ENCODE data around the gene GUCY1A1.
"Not testable (repeated sequence)": the region's sequence is repeated elsewhere in the genome, so short reads cannot be mapped to it uniquely, and the experiment has no call there.

Gene GUCY1A1, protein sequence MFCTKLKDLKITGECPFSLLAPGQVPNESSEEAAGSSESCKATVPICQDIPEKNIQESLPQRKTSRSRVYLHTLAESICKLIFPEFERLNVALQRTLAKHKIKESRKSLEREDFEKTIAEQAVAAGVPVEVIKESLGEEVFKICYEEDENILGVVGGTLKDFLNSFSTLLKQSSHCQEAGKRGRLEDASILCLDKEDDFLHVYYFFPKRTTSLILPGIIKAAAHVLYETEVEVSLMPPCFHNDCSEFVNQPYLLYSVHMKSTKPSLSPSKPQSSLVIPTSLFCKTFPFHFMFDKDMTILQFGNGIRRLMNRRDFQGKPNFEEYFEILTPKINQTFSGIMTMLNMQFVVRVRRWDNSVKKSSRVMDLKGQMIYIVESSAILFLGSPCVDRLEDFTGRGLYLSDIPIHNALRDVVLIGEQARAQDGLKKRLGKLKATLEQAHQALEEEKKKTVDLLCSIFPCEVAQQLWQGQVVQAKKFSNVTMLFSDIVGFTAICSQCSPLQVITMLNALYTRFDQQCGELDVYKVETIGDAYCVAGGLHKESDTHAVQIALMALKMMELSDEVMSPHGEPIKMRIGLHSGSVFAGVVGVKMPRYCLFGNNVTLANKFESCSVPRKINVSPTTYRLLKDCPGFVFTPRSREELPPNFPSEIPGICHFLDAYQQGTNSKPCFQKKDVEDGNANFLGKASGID

DNA sequence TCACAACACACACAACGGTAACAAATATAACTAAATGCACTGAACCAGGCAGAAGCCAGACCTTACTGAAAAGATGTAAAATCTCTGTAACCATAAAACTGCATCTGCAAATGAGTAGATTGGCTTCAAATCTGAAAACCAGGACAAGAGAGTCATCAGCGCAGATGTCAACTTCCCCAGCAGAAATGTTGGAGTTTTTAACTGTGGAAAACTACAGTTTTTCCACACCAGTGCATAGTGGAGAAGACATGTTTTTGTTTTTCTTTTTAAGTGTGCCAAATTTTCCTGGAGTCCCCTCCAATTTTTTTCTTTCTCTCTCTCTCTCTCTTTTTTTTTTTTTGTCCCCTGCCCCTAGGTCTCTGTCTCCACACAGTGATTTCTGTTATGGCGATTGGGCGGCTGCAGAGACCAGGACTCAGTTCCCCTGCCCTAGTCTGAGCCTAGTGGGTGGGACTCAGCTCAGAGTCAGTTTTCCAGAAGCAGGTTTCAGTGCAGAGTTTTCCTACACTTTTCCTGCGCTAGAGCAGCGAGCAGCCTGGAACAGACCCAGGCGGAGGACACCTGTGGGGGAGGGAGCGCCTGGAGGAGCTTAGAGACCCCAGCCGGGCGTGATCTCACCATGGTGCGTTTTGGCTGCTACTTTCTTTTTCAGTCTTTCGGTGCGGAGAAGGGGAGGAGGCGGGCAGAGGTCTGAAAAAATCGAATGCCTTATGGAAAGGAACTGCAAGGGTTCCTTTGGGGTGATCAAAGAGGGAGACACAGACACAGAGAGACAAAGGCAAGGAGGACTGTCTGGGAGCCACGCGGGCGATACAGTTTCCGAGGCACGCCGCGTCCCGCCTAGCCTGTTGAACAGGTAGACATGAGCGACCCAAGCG, at the start of gene GUCY1A1:
TSS of gene GUCY1A1 (plus strand) at position 505 of the 878 bp plus-strand sequence. CDS start 30,020 bp downstream, outside the sequence.
- no peak for DNase-seq (ENCODE audit: low read depth)

GRCh38 chr4:155617296-155617695, 49.4 kb upstream of the GUCY1A1 start:
- DNase-seq (ENCODE audit: low read depth), result no peak

DNA sequence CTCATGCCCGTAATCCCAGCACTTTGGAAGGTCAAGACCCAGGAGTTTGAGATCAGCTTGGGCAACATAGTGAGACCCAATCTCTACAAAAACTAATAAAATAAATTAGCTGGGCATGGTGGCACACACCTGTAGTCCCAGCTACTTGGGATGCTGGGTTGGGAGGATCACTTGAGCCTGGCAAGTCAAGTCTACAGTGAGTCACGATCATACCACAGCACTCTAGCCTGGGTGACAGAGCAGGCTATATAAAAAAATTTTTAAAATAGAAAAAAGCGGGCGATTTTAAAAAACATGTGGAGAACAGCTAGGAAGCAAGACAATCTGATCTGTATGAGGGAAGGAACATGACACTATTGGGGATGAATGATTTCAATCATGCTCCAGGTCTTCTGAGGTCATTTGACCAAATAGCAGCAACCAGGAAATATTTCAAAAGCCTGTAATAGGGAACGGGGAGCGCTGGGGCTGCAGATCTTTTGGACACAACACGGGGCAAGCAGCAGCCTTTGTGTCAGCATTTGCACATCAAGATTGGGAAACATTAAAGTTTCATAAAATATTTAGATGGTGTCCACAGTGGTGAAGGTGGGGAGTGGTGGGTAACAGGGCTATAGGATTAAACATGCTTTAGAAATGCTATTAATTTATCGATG, 48.3 kb upstream of the GUCY1A1 start:
- DNase-seq (ENCODE audit: low read depth), result no peak

DNA sequence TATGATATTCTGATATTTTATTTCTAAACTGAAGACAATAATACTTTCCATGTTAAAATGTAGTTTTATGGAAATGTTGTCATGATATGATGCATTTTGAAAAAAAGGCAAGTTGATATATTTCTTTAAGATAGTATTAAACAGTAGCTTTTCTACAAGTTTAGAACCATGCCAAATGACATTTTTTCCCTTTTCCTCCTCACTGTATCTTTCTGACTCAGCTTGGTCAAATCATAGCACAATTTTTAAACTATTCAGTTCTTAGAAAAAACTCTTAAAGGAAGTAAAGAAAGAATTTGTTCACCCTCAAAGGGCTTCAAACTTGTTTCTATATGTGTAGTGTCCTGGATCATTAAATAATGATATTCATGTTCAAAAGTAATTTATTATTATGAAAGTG, 46.0 kb upstream of the GUCY1A1 start:
- no peak for DNase-seq (ENCODE audit: low read depth)

GRCh38 chr4:155624478-155624877, 42.2 kb upstream of the GUCY1A1 start:
- DNase-seq (ENCODE audit: low read depth), result no peak

DNA sequence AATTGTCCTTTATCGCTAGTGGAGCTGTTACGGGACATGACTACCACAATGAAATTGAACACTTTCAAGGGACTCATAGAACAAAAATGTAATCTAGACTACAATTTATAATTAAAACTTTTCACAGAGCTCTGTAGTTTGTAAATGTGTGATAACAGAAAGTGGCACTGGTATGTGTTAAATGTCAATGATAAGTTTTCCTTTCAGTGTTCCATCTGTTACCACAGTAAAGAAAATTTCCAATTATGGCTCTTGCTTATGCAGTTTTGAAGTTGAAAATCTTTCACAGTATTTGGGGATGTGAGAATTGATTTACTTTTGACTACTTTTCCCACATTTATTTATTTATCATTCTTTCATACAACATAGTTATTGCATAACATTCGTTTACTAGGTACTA, 40.1 kb upstream of the GUCY1A1 start:
- no peak for DNase-seq (ENCODE audit: low read depth)

- no peak for DNase-seq (ENCODE audit: low read depth)
Measured at GRCh38 chr4:155629183-155629825, 37.3 kb upstream of the GUCY1A1 start.

GRCh38 chr4:155629956-155630355, 36.7 kb upstream of the GUCY1A1 start:
- DNase-seq (ENCODE audit: low read depth), result no peak

- DNase-seq (ENCODE audit: low read depth), result no peak
Measured at GRCh38 chr4:155632310-155632840, 34.3 kb upstream of the GUCY1A1 start.

GRCh38 chr4:155638195-155638965, 28.3 kb upstream of the GUCY1A1 start:
- no peak for DNase-seq (ENCODE audit: low read depth)

DNA sequence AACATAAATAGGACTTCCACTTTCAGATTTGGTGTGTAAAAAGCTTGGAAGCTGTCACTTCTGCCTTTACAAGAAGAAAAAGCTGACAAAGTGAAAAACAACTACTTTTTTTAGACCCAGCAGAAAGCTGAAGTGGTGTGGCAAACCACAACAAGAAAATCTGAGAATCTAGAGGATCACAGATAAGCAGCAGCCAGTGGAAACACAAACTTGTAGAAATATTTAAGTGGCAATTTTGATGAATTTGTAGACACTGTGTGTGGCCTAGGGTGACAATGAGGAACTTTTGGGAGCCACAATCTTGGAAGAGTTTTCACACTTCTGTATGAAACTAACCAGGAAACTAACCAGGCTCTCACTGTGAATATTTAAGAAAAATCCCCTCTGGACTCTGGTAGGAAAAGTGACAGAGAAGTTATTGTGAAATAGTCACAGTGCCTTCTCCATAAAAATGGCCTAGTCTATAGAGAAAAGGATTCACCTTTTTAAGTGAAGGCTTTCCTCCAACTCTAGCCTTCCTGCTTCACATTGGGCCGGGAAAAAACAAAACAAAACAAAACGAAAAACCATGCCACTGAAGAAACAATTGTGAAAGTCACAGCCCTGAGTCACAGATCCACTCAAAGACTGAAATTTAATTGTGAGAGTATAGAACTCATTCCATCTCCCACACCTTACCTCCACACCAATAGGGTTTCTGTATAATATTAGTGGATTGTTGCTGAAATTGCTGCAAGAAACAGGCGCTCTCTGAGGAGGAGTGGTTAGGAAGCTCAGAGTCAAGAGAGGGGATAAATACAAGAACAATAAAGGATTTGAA, 26.7 kb upstream of the GUCY1A1 start:
- DNase-seq (ENCODE audit: low read depth), result no peak

DNA sequence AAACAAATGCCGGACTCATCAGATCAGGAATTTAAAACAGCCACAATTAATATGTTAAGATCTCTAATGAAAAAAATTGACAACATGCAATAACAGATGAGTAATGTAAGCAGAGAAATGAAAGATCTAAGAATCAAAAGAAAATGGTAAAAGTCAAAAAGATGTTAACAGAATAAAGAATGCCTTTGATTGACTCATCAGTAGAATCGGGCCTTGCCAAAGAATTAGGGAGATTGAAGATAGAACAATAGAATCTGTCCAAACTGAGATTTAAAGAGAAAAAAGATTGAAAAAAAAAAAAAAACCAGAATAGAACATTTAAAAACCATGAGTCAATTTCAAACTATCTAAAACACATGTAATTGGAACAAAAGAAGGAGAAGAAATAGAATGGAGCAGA, 25.9 kb upstream of the GUCY1A1 start:
- DNase-seq (ENCODE audit: low read depth), result no peak

DNA sequence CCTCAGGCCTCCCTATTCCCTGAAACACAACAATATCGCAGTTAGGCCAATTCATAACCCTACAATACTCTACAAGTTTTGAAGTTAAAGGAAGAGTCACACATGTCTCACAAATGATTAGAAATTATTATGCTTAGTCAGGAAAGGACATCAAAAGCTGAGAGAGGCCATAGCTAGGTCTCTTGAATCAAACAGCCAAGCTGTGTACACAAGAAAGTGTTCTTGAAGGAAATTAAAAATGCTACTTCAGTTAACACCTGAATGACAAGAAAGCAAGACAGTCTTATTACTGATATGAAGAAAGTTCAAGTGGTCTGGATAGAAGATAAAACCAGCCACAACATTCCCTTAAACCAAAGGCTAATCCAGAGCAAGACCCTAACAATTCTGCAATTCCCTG, 23.6 kb upstream of the GUCY1A1 start:
- no peak for DNase-seq (ENCODE audit: low read depth)

GRCh38 chr4:155646001-155646400, 20.6 kb upstream of the GUCY1A1 start:
- DNase-seq (ENCODE audit: low read depth), result no peak

DNA sequence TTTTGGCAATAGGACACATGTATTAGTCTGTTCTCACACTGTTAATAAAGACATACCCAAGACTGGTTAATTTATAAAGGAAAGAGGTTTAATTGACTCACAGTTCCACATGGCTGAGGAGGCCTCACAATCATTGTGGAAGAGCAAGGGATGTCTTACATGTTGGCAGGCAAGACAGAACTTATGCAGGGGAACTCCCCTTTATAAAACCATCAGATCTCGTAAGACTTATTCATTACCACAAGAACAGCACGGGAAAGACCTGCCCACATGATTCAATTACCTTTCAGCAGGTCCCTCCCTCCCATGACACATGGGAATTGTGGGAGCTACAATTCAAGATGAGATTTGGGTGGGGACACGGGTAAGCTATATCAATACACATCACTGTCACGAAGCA, 15.9 kb upstream of the GUCY1A1 start:
- DNase-seq (ENCODE audit: low read depth), result not testable (repeated sequence)

DNA sequence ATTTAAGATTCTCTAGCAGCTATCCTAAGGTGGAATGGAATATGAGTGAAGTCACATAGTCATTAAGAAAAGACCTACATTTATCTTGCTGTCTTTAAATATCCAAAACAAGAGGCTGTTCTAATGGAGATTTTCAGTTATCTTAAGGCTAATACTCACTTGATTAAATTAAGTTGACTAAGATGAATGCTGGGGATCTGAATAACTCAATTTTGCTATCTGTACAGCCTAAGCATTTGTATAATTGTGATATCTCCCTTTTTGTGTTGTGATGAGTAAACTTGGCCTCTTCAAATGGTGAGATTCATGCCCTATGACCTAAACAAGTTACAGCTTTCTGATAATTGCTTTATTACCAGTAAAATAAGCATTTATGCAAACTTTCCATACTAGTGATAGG, 13.6 kb upstream of the GUCY1A1 start:
- no peak for DNase-seq (ENCODE audit: low read depth)

- no peak for DNase-seq (ENCODE audit: low read depth)
Measured at GRCh38 chr4:155656025-155656424, 10.6 kb upstream of the GUCY1A1 start.

GRCh38 chr4:155657169-155657568, 9.5 kb upstream of the GUCY1A1 start:
- no peak for DNase-seq (ENCODE audit: low read depth)

DNA sequence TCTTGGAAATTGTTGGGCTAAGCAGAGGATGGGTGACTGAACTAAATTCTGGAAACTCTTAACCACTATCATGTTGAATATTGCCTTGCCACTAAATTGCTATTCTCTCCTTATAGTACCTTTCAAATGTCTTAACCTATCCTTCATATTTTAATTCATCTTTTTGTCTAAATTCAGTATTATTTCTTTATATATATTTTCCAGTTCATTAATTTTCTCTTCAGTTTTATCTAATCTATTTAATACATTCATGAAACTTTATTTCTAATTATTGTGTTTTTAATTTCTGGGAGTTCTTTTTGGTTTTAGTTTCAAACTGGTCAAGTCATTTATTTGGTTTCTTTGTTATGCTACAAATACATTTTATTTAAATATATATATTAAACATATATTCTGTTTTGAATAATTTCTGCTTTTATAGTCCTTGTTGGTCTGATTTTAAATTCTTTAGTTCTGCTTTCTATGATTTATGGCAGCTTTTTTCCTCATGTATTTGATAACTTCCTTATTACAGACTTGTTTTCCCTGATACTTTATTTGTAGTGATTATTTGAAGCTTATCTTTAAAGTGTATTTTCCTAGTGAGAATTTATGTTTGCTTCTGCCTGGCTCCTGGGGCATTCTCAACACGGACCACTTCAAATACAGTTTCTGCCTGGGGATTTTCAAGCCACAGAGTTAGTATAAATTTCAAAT, 8.5 kb upstream of the GUCY1A1 start:
- no peak for DNase-seq (ENCODE audit: low read depth)

Measured in stimulated activated CD8-positive, alpha-beta memory T cell treated with anti-CD3 and anti-CD28 coated beads, Interleukin-15, amount 100 ng/mL, for 24 hours (primary cell).